Activated CD4-positive, alpha-beta T cell treated with anti-CD3 and anti-CD28 coated beads, Interleukin-10, Interleukin-2, amounts not matched to agents 100 ng/mL and 50 ng/mL, durations not matched to agents 16 hours and 8 hours (primary cell): ENCODE measurements around the gene RAB40B.

ENCODE experiments used
- DNase-seq: peaks from one replicate; pipeline ENCODE4 v3.0.0-alpha.2; 2020

The RAB40B gene

GRCh38 chr17:82613283-82614094 lies 85.0 kb downstream of the RAB40B start:
- DNase-seq: no peak

- no peak for DNase-seq
These were observed 87.1 kb downstream of the RAB40B start for GRCh38 chr17:82611140-82612058.

- no peak for DNase-seq
These were observed 88.8 kb downstream of the RAB40B start for GRCh38 chr17:82609655-82610054.

- DNase-seq: no peak
These were observed 89.7 kb downstream of the RAB40B start for GRCh38 chr17:82608816-82609215.

- no peak for DNase-seq
These were observed 92.4 kb downstream of the RAB40B start for GRCh38 chr17:82605939-82606600.
